Epithelial cell of prostate (primary cell): ENCODE results near the gene MBD3L2.
"Not testable (repeated sequence)": the region's sequence is repeated elsewhere in the genome, so short reads cannot be mapped to it uniquely, and the experiment has no call there.

ENCODE experiments used
- DNase-seq: peaks from one replicate; pipeline ENCODE4 v3.0.0-alpha.2; 2011; ENCODE audit warnings: low read depth, low spot score
- H3K27ac ChIP-seq: fragments of 450-650 bp; 2 replicates; pipeline ENCODE4 v1.5.1; 2017; ENCODE audit warnings: mild to moderate bottlenecking

MBD3L2 gene

GRCh38 chr19:7058576-7058975, 9.5 kb downstream of the MBD3L2 start, which contains the start of gene MBD3L3:
TSS of gene MBD3L3 (minus strand) at chr19:7058676. CDS start at chr19:7058605, 71 bp downstream.
- DNase-seq, result not testable (repeated sequence)

DNA sequence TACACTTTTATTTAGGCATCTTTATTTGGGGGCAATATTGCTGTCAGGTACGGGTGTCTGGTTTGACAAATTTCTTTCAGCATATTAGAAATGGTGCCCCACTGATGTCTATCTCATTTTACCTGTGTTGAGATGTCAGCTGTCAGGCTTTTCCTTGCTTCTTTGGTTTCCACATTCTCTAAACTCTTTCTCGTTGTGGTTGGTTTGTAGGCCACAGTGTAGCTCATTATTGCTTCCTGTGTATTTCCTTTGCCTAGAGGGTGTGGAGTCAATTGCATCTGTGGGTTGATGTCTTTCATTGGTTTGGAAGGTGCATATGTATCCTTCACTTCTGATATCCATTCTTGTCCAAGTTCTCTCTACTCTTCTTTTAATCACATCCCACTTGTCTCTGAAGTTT, 10.9 kb downstream of the MBD3L2 start:
- DNase-seq, H3K27ac ChIP-seq: not testable (repeated sequence)

More at GRCh38 chr19:7058576-7058975, 9.5 kb downstream of the MBD3L2 start, which contains the start of gene MBD3L3:
- H3K27ac ChIP-seq, result not testable (repeated sequence)

- H3K27ac ChIP-seq, result no peak overlapping the region
- no peak for DNase-seq
Observed at GRCh38 chr19:7063339-7063738, 14.2 kb downstream of the MBD3L2 start.

DNA sequence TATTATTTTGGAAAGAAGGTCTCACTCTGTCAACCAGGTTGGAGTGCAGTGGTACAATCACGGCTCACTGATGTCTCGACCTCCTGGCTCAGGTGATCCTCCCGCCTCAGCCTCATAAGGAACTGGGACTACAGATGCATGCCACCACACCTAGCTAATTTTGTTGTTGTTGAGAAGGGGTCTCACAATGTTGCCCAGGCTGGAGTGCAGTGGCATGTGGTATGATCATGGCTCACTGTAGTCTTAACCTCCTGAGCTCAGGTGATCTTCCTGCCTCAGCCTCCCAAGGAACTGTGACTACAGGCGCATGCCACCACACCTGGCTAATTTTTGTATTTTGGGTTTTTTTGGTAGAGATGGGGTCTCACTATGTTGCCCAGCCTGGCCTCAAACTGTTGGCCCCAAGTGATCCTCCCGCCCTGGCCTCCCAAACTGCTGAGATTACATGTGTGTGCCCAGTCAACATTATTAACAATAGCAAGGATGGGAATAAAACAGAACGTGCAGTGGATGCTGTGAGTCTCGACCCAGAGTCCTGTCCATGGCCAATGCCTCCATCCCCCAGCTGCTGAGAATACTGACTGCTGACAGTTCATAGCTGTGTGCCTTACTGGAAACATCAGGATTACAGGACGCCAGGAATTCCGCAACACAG, 14.8 kb downstream of the MBD3L2 start:
- no peak overlapping the region for H3K27ac ChIP-seq
- DNase-seq, result no peak

- H3K27ac ChIP-seq, DNase-seq: not testable (repeated sequence)
Observed at GRCh38 chr19:7067122-7067521, 18.0 kb downstream of the MBD3L2 start.

DNA sequence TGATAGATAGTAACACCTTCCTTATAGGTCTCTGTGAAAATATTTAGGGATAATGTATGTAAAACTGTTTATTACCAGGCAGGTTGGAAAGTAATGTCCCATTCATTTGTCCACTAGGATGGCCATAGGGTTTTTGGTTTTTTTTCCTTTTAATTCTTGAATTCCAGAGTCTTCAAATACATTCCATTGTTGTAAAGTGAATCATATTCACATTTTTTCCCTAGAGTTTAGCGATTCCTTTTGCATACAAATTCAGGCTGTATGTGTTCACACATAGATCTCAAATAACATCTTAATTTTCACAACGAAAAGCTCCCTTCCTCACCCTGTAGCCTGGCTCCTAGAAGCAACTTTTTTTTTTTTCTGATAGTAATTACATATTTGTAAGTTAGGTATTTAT, 18.6 kb downstream of the MBD3L2 start:
- H3K27ac ChIP-seq, result no peak overlapping the region
- no peak for DNase-seq

- H3K27ac ChIP-seq, result no peak overlapping the region
- DNase-seq, result no peak
Observed at GRCh38 chr19:7068599-7068998, 19.5 kb downstream of the MBD3L2 start.

DNA sequence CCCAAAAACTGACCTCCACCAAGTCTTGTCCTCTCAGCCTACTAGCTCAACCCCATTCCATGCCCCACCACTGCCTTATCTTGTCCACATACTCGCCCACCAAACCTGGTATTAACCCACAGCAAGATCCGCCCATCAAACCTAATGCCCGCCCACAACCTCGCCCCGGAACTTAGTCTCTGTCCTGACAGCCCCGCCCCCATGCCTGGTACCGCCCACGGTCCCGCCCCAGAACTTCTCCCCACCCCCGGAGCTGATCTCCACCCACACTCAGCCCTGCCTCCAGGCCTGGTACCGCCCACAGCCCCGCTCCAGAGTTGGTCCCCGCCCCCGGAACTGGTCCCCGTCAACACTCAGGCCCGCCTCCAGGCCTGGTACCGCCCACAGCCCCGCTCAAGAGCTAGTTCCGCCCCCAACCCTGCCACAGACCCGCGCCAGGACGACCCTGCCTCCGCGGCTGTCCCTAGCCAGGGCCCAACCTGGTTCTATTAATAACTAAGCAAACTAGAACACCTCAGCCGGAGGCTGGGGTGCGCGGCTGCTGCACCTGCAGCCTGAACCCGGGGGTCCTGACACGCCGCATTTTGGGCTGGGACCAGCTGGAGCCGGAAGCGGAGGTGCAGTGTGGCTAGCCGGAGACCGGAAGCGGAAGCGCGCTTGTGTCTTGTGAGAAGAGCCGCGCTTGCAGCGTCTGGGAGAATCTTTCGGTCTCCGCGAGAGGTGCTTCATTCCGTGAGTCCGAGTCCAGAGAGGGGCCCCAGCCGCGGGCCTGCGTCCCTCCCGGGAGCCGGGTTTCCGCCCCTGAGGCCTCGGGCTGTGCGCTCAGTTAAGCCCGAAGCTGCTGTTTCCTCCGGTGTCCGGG, 20.2 kb downstream of the MBD3L2 start, which contains the start of gene ZNF557:
ZNF557 (plus strand) TSS at position 662 of the 862 bp plus-strand sequence. CDS start 5,372 bp downstream, outside the sequence.
- DNase-seq, result peak; percentile 87
- H3K27ac ChIP-seq, result peak within 1 kb of the TSS; percentile 71

DNA sequence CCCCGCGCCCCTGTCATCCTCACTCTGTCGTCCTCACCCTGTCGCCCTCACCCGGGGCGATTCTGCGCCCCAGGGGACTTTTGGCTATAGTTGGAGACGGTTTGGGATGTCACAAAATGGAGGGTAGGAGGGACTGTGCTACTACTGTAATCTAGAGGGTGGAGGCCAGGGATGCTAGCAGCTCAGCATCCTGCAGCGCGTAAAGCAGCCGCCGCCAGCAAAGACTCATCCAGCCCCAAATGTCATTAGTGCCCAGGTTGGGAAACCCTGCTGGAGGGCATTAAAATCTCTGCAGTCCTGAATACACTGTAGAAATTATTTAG, 20.7 kb downstream of the MBD3L2 start:
- no peak for DNase-seq
- peak overlapping the region; percentile 71 for H3K27ac ChIP-seq

DNA sequence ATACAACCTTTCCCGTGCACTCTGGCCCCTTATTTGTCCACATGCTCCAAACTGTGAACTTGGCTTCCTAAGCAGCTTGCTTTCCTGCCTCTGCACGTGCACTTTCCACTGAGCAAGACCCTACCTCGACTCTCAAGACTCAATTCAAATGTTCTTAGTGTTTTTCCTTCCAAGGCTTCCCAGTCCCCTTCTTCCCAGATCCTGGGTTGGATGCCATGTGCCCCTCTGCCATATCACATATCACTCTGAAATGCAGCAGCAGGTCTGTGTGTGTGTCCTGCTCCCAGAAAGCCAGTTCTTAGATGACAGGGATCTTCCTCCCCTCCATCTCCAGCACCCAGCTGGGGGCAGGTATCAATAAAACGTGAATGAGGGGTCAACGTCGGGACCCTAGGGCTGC, 23.4 kb downstream of the MBD3L2 start:
- no peak for DNase-seq
- H3K27ac ChIP-seq, result no peak overlapping the region

DNA sequence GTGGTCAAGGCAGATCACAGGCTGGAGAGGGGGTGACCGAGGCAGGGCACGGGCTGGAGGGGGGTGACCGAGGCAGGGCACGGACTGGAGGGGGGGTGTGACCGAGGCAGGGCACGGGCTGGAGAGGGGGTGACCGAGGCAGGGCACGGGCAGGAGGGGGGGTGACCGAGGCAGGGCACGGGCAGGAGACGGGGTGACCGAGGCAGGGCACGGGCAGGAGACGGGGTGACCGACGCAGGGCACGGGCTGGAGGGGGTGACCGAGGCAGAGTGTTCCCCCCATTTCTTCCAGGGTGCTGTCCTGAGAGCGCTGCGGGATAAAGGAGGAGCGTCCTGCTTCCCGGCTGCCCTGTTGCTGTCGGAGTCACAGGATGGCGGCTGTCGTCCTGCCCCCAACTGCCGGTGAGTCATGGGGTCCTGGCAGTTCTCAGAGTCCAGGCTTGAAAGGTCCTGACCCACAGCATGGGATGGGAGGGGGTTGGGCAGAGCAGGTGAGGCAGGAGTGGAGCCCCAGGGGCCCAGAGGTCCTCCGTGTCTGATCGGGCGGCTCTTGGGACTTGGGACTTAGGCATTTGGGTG, 25.7 kb downstream of the MBD3L2 start:
- DNase-seq, result no peak
- no peak overlapping the region for H3K27ac ChIP-seq

GRCh38 chr19:7076151-7076550, 27.0 kb downstream of the MBD3L2 start:
- H3K27ac ChIP-seq, result no peak overlapping the region

GRCh38 chr19:7078008-7078407, 28.9 kb downstream of the MBD3L2 start:
- H3K27ac ChIP-seq, result no peak overlapping the region
- no peak for DNase-seq

More at GRCh38 chr19:7076151-7076550, 27.0 kb downstream of the MBD3L2 start:
- no peak for DNase-seq

DNA sequence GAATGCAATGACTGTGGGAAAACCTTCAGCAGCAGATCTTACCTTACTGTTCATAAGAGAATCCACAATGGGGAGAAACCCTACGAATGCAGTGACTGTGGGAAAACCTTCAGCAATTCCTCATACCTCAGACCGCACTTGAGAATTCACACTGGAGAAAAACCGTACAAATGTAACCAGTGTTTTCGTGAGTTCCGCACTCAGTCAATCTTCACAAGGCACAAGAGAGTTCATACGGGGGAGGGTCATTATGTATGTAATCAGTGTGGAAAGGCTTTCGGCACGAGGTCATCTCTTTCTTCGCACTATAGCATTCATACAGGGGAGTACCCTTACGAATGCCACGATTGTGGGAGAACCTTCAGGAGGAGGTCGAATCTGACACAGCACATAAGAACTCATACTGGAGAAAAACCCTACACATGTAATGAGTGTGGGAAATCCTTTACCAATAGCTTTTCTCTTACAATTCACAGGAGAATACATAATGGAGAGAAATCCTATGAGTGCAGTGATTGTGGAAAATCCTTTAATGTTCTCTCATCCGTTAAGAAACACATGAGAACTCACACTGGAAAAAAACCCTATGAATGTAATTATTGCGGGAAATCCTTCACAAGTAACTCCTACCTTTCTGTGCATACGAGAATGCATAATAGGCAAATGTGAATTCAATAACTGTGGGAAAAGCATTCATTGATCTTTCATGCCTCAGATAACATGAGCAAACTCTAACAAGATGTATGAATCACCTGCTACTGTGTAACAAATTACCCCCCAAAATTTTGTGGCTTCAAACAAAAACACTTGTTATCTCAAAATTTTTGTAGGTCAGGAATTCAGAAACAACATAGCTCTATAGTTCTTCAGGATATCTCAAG, 34.2 kb downstream of the MBD3L2 start:
- DNase-seq, result no peak

GRCh38 chr19:7088999-7089398, 39.9 kb downstream of the MBD3L2 start:
- no peak for DNase-seq
- no peak overlapping the region for H3K27ac ChIP-seq

More for the DNA sequence above, 34.2 kb downstream of the MBD3L2 start:
- no peak overlapping the region for H3K27ac ChIP-seq

GRCh38 chr19:7098096-7098495, 49.0 kb downstream of the MBD3L2 start:
- DNase-seq, result no peak
- H3K27ac ChIP-seq, result no peak overlapping the region

DNA sequence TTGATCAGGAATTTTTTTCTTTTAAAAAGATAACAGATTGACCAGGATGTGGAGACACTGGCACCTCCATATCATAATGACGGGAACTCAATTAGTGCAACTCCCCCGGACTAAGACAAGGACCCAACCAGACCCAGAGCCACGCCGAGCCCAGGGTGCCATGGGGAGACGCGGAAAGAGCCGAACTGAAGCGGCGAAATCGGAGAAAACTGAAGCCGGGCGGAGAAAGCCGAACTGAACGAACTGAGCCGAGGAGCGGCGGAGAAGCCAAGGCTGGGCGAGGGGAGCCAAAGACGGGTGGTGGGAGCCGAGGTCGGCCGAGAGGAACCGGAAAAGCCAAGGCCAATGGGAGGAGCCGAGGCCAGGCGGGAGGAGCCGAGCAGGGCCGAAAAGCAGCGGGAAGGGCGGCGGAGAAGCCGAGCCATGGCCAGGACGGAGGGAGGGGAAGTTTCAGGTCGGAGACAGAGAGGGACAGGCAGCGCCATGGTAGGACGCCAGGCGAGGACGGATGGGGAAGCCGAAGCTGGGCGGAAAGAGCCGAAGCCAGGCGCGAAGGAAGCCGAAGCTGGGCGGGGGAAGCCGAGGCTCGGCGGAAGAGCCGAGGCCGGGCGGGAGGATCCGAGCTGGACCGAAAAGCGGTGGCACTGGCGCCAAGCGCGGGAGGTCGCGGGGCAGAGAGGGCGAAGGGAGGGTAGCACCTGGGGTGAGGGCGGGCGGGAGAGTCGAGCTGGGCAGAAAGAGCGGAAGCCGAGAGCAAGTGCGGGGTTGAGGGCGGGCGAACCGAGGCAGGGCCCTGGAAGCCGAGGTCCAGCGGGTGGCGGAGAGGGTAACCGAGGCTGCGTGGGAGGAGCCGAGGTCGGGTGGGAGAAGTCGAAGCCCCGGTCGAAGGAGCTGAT, 49.8 kb downstream of the MBD3L2 start:
- DNase-seq, result peak; percentile 53
- H3K27ac ChIP-seq, result peak overlapping the region; percentile 81

DNA sequence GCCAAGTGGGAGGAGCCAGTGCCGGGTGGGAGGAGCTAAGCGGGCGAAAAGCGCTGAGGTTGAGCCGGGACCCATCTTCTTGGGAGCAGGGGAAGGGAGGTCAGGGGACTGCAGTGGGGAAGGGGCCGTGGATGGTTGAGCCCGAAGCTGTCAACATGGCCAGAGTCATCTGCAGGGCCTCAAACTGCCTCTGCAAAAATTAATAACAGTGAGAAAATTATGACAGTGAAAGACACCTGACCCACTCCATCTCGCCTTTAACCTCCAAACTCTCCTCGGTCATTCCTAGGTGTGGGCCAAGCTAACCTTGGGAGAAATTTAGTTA, 50.4 kb downstream of the MBD3L2 start:
- no peak for DNase-seq
- peak overlapping the region; percentile 81 for H3K27ac ChIP-seq
